Measurements from ENCODE around the gene ROBO1. TPM values are rescaled to one million over a fixed set of nuclear protein-coding genes. Genes with fewer than 3 reads are reported as not detected.

The ROBO1 gene
- polyA plus RNA-seq, 1 donor (not counting 4 experiments of a cell fraction or from before 2014, with no cell fraction given): 27.1 TPM

DNA sequence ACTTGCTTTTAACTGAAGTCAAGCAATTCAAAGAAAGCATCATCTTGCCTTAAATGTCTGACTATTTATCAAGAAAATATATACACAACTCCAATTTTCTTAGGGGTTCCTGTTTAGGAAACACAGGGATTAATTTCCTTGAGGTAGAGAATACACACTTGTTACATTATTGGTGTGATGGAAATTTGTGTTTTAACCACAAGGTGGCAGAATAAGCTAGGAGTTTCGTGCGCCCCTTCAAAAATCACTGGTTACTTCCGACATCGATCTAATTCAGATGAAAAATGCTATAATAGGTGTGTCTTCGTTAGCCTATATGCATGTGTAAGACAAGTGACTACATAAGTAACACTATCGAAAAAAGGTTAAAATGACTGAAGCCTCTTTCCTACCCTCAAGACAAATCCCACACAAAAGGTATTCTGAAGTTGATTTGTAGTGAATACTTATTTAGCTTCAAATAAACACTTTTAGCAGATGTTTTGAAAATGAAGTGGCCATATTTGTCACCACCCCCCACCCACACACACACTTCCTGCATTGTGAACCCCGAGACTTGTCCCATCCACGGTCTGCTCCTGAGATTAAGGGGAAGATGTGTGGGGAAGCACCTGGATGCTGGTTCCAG lies 246.5 kb downstream of the ROBO1 start:
- peak overlapping the region; percentile 62 for H3K4me2 ChIP-seq (ENCODE audit: control insufficient read depth, extremely low read depth, insufficient read depth, low read depth, low read length)
- dilution Hi-C loops (cut with MboI; ENCODE audit: extremely low pct_ligation_motif_present, low sequenced_read_pairs): no loop called here
- no peak for FAIRE-seq

DNA sequence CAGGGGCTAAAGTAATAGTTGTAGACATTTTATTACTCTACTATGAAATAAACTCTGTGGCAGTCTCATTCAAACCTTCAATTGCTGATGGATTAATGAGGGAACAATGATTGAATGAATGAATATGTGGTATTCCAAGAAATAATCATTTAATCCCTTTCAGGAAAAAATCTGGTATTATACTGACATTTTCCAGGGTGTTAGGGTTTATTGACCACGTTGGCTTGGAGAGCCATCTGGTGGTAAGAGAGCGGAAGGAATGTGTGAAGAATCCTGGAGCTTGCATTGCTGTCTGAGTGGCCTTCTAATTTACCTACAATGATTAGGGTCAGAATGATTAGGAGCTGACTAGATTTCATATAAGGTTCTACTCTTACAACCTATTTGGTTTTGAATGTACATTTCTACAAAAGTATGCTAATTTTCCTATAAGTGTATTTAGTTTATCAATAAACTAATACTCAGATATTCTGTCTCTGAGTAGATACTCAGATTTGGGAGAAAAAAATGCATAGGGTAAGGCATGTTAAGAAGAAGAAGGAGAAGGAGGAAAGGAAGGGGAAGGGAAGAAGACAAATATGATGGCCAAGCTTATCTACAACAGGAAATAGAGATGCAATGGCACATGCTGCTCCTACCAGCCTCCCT lies 249.9 kb downstream of the ROBO1 start:
- dilution Hi-C loops (cut with MboI; ENCODE audit: extremely low pct_ligation_motif_present, low sequenced_read_pairs): no loop called here
- peaks cover 3% of the 10 kb centered on the region for H3K4me1 ChIP-seq (ENCODE audit: control insufficient read depth, extremely low read depth, insufficient read depth, low read length)
- H3K27ac ChIP-seq (ENCODE audit: control insufficient read depth, insufficient read depth, low read length): no peak overlapping the region
- no peaks in the 10 kb centered on the region for H3K27me3 ChIP-seq (ENCODE audit: control insufficient read depth, extremely low read depth, insufficient read depth, low read length)
- DNase-seq (ENCODE audit: low read depth, low spot score) (no peak), FAIRE-seq (peak; percentile 77)
- no peaks in the 10 kb centered on the region for H3K79me2 ChIP-seq (ENCODE audit: control insufficient read depth, insufficient read depth, low read length)
- H3K4me2 ChIP-seq (ENCODE audit: control insufficient read depth, extremely low read depth, insufficient read depth, low read depth, low read length): no peak overlapping the region
- no peaks in the 10 kb centered on the region for H3K9me3 ChIP-seq (ENCODE audit: control insufficient read depth, low read depth, low read length)
- no peak for TF ChIP-seq EZH2 (IDR thresholded peaks at IDR 0.05; ENCODE audit: low read length)
- TF ChIP-seq, protein P1, sequence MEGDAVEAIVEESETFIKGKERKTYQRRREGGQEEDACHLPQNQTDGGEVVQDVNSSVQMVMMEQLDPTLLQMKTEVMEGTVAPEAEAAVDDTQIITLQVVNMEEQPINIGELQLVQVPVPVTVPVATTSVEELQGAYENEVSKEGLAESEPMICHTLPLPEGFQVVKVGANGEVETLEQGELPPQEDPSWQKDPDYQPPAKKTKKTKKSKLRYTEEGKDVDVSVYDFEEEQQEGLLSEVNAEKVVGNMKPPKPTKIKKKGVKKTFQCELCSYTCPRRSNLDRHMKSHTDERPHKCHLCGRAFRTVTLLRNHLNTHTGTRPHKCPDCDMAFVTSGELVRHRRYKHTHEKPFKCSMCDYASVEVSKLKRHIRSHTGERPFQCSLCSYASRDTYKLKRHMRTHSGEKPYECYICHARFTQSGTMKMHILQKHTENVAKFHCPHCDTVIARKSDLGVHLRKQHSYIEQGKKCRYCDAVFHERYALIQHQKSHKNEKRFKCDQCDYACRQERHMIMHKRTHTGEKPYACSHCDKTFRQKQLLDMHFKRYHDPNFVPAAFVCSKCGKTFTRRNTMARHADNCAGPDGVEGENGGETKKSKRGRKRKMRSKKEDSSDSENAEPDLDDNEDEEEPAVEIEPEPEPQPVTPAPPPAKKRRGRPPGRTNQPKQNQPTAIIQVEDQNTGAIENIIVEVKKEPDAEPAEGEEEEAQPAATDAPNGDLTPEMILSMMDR (optimal IDR thresholded peaks at IDR 0.05 in 1 of 3, IDR thresholded peaks at IDR 0.05 in 1 of 3, conservative IDR thresholded peaks at IDR 0.05 in 1 of 3; ENCODE audit: extremely low read depth in 1 of 3, insufficient read depth in 2 of 3, low read length in 3 of 3): peak; percentile 67 to 73 (median 72)
- H3K4me3 ChIP-seq (ENCODE audit: control insufficient read depth in 2 of 3, extremely low read depth in 1 of 3, insufficient read depth in 2 of 3, low read depth in 1 of 3, low read length in 3 of 3): no peak overlapping the region
- no peaks in the 10 kb centered on the region for H3K9me1 ChIP-seq (ENCODE audit: control insufficient read depth, extremely low read depth, insufficient read depth, low read length)
- H2AFZ ChIP-seq (ENCODE audit: control insufficient read depth, low read length): no peak overlapping the region
- no peak overlapping the region for H3K9ac ChIP-seq (ENCODE audit: control insufficient read depth, extremely low read depth, insufficient read depth, low read length)
- H4K20me1 ChIP-seq (ENCODE audit: control insufficient read depth, extremely low read depth, insufficient read depth, low read length): no peaks in the 10 kb centered on the region
- H3K36me3 ChIP-seq (ENCODE audit: control insufficient read depth in 2 of 2, extremely low read depth in 1 of 2, insufficient read depth in 2 of 2, low read length in 2 of 2): no peaks in the 10 kb centered on the region

More for the DNA sequence above, 246.5 kb downstream of the ROBO1 start:
- Histone ChIP-seq H3K4me3 (ENCODE audit: control insufficient read depth in 2 of 3, extremely low read depth in 1 of 3, insufficient read depth in 2 of 3, low read depth in 1 of 3, low read length in 3 of 3) (no peak overlapping the region), H3K4me1 (ENCODE audit: control insufficient read depth, extremely low read depth, insufficient read depth, low read length) (peaks cover 3% of the 10 kb centered on the region), H3K79me2 (ENCODE audit: control insufficient read depth, insufficient read depth, low read length) (no peaks in the 10 kb centered on the region), H3K9ac (ENCODE audit: control insufficient read depth, extremely low read depth, insufficient read depth, low read length) (no peak overlapping the region), H2AFZ (ENCODE audit: control insufficient read depth, low read length) (peak overlapping the region; percentile 82), H3K27ac (ENCODE audit: control insufficient read depth, insufficient read depth, low read length) (no peak overlapping the region), H3K27me3 (ENCODE audit: control insufficient read depth, extremely low read depth, insufficient read depth, low read length) (no peaks in the 10 kb centered on the region), H3K36me3 (ENCODE audit: control insufficient read depth in 2 of 2, extremely low read depth in 1 of 2, insufficient read depth in 2 of 2, low read length in 2 of 2) (no peaks in the 10 kb centered on the region), H3K9me1 (ENCODE audit: control insufficient read depth, extremely low read depth, insufficient read depth, low read length) (no peaks in the 10 kb centered on the region), H4K20me1 (ENCODE audit: control insufficient read depth, extremely low read depth, insufficient read depth, low read length) (no peaks in the 10 kb centered on the region), H3K9me3 (ENCODE audit: control insufficient read depth, low read depth, low read length) (no peaks in the 10 kb centered on the region)
- TF ChIP-seq, protein P1 (optimal IDR thresholded peaks at IDR 0.05 in 1 of 3, IDR thresholded peaks at IDR 0.05 in 1 of 3, conservative IDR thresholded peaks at IDR 0.05 in 1 of 3; ENCODE audit: extremely low read depth in 1 of 3, insufficient read depth in 2 of 3, low read length in 3 of 3): peak; percentile 39 to 57 (median 47)
- TF ChIP-seq EZH2 (IDR thresholded peaks at IDR 0.05; ENCODE audit: low read length): no peak
- DNase-seq (ENCODE audit: low read depth, low spot score): no peak
